Measurements from ENCODE around the gene SARNP.

The SARNP gene

DNA sequence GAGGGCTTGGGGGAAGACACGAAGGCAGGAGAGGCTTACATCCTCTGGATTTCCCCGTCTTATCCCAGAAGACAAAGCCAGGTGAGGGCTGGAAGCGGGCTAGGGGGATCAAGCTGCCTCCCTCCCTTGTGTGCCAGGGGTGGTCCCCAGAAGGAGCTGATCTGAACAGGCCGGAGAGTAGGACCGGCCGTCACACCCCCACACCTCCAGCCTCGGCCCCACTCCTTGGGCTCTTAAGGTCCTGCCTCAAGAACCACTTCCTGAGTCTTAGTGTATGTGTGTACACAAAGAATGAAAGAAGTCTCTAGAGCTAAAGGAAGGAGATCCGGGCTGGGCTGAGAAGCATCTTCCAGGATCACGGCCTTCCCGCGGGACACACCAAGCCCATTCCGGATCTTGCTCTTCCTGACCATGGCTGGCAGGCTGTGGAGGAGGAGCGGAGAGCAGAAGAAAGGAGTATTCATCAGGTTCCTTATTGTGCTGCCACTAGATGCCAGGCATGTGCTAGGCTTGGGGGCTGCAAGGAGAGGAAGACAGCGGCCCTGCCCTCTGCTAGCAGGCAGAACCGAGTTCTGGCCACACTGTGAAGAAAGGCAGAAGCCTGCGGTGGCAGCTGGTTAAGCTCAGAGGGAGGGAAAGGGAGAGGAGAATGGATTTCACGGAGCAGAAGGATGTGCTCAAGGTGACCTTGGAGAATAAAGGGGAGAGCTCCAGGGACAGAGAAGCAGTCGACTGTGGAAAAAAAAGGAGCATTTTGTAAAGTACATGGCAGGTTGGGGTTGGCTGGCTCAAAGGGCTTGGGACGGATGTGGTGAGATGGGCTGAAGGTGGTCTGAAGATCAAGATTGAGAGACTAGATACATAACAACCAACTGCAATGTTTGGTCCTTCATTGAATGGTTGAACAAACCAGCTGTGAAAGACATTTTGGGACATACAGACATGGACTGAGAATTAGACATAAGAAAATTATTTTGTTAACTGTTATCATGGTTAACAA lies 87.4 kb downstream of the SARNP start:
- no peak for DNase-seq (ENCODE audit: low read depth)
- peak overlapping the region; percentile 93 for H3K4me3 ChIP-seq (ENCODE audit: control insufficient read depth, low read depth, low read length)
- TF ChIP-seq, protein P1, sequence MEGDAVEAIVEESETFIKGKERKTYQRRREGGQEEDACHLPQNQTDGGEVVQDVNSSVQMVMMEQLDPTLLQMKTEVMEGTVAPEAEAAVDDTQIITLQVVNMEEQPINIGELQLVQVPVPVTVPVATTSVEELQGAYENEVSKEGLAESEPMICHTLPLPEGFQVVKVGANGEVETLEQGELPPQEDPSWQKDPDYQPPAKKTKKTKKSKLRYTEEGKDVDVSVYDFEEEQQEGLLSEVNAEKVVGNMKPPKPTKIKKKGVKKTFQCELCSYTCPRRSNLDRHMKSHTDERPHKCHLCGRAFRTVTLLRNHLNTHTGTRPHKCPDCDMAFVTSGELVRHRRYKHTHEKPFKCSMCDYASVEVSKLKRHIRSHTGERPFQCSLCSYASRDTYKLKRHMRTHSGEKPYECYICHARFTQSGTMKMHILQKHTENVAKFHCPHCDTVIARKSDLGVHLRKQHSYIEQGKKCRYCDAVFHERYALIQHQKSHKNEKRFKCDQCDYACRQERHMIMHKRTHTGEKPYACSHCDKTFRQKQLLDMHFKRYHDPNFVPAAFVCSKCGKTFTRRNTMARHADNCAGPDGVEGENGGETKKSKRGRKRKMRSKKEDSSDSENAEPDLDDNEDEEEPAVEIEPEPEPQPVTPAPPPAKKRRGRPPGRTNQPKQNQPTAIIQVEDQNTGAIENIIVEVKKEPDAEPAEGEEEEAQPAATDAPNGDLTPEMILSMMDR (IDR thresholded peaks at IDR 0.05; ENCODE audit: control insufficient read depth, insufficient read depth, low read depth, low read length, missing control alignments), result peak; percentile 8

- TF ChIP-seq, protein P1 (IDR thresholded peaks at IDR 0.05; ENCODE audit: control insufficient read depth, insufficient read depth, low read depth, low read length, missing control alignments), result no peak
- DNase-seq (ENCODE audit: low read depth), result peak; percentile 71
- peak within 1 kb of the TSS; percentile 93 for H3K4me3 ChIP-seq (ENCODE audit: control insufficient read depth, low read depth, low read length)
Measured at GRCh38 chr12:55728939-55729818, 88.3 kb downstream of the SARNP start, which contains the start of gene CD63. Gene CD63 (minus strand): TSS chr12:55729009. CDS start chr12:55728341, 668 bp downstream.

DNA sequence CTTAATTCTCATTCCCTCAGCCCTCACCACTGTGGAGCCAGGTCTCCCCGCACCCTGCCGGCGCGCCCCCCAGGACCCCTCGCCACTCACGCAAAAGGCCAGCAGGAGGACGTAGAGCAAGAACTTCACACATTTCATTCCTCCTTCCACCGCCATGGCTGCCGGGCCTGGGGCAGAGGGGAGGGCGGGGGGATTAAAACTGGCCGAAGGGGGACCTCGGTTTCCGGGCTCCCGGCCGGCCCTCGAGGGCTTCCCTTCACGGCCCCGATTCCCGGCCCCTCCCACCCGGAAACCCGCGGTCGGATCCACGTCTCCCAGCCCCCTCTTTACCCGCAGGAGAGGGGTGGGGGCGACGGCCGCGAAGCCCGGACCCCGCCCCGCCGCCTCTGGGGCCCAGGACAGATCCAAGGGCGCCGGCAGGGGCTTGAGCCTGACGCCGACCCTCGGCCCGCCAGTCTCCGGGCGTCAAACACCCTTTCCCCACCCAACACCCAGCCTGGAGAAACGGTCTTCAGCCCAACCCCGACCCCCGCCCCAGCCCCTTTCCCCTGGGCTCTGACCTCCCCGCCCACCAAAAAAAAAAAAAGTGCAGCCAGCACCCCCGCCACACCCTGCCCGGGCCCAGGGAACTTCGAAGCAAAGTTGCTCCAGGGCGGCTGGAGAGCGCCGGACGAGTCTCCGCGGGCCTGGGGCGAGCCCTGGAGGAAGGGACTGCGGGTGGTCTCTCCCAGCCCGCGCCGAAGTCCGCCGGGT lies 89.2 kb downstream of the SARNP start:
- DNase-seq (ENCODE audit: low read depth), result no peak
- H3K4me3 ChIP-seq (ENCODE audit: control insufficient read depth, low read depth, low read length), result peak overlapping the region; percentile 93
- TF ChIP-seq, protein P1 (IDR thresholded peaks at IDR 0.05; ENCODE audit: control insufficient read depth, insufficient read depth, low read depth, low read length, missing control alignments), result no peak

GRCh38 chr12:55727643-55728185 lies 89.8 kb downstream of the SARNP start:
- no peak for DNase-seq (ENCODE audit: low read depth)
- peak overlapping the region; percentile 93 for H3K4me3 ChIP-seq (ENCODE audit: control insufficient read depth, low read depth, low read length)
- TF ChIP-seq, protein P1 (IDR thresholded peaks at IDR 0.05; ENCODE audit: control insufficient read depth, insufficient read depth, low read depth, low read length, missing control alignments), result no peak

GRCh38 chr12:55726971-55727370 lies 90.6 kb downstream of the SARNP start:
- peak overlapping the region; percentile 93 for H3K4me3 ChIP-seq (ENCODE audit: control insufficient read depth, low read depth, low read length)
- no peak for DNase-seq (ENCODE audit: low read depth)
- TF ChIP-seq, protein P1 (IDR thresholded peaks at IDR 0.05; ENCODE audit: control insufficient read depth, insufficient read depth, low read depth, low read length, missing control alignments), result no peak
